Gastroesophageal sphincter (tissue), 4 donors: ENCODE measurements around the gene SETD5. TPM values are rescaled to one million over a fixed set of nuclear protein-coding genes. Genes with fewer than 3 reads are reported as not detected.
A peak's percentile ranks its signal among the peaks of the same experiment; 100 is the strongest.

Source experiments
- ATAC-seq: fragments of 150-250 bp; one replicate; pipeline ENCODE4 v1.9.1; 2016; ENCODE audit warnings: mild to moderate bottlenecking, moderate library complexity
- H3K27ac ChIP-seq, 4 donors: fragments of 200-600 bp; sonication (generic) in 3 of 4; 1 replicate in 3 of 4; 2 replicates in 1 of 4; pipeline ENCODE4 v1.5.1; 2016 to 2019
- H3K27me3 ChIP-seq: fragments of 200-600 bp; sonication (generic); one replicate; pipeline ENCODE4 v1.5.1; 2019
- H3K36me3 ChIP-seq, 2 donors: fragments of 200-600 bp; sonication (generic); one replicate each; pipeline ENCODE4 v1.5.1; 2019; ENCODE audit warnings: control low read depth in 1 of 2
- H3K4me1 ChIP-seq, 3 donors: fragments of 200-600 bp; sonication (generic); 1 replicate in 2 of 3; 2 replicates in 1 of 3; pipeline ENCODE4 v1.5.1; 2016 to 2019; ENCODE audit warnings: control low read depth in 2 of 3
- H3K4me3 ChIP-seq, 2 donors: fragments of 200-600 bp; sonication (generic); one replicate each; pipeline ENCODE4 v1.5.1; 2019; ENCODE audit warnings: mild to moderate bottlenecking in 1 of 2, moderate library complexity in 1 of 2
- H3K9me3 ChIP-seq, 3 donors: fragments of 200-600 bp; sonication (generic); one replicate each; pipeline ENCODE4 v1.5.1; 2017 to 2019; ENCODE audit warnings: control low read depth in 2 of 3
- CTCF ChIP-seq, 4 experiments: fragments of 200-600 bp in 2 of 4; fragments of 450-650 bp in 2 of 4; sonication (generic) in 1 of 4; IDR thresholded peaks; one replicate each; pipeline ENCODE4 v1.5.1; 2017 to 2019; ENCODE audit warnings: antibody characterized with exemption in 4 of 4, mild to moderate bottlenecking in 2 of 4, moderate library complexity in 2 of 4
- EP300 ChIP-seq: sonication (generic); formaldehyde crosslinking; IDR thresholded peaks from one replicate; pipeline ENCODE4 v1.6.1; 2017; ENCODE audit warnings: antibody characterized with exemption, mild to moderate bottlenecking
- POLR2A ChIP-seq, 2 donors: fragments of 450-650 bp; IDR thresholded peaks; one replicate each; pipeline ENCODE4 v1.6.1; 2017; ENCODE audit warnings: antibody characterized with exemption in 2 of 2, mild to moderate bottlenecking in 2 of 2, moderate library complexity in 1 of 2
- POLR2AphosphoS5 ChIP-seq: sonication (generic); formaldehyde crosslinking; IDR thresholded peaks from one replicate; pipeline ENCODE4 v1.6.1; 2017; ENCODE audit warnings: antibody characterized with exemption
- WGBS, 2 donors: methylation state at CpG; one replicate each; pipeline ENCODE4 v1.1.5; 2018; ENCODE audit warnings: low coverage in 1 of 2; 5-methylcytosine and 5-hydroxymethylcytosine counted together
- total RNA-seq, 4 donors: library from RNA; depleted of rRNA; stranded (reverse); fragments of >200 nt; gene quantifications; one replicate each; pipeline ENCODE4 v1.1.0, GENCODE V29; 2016

The SETD5 gene
- total RNA-seq, 4 donors from 2014 or later: 51.5 to 95.3 (median 76.8) TPM

- Histone ChIP-seq H3K27ac (peak overlapping the region in 1 of 4 donors; percentile 25), H3K4me3 (no peak overlapping the region), H3K4me1 (peaks cover 0 to 10% (median 0%) of the 10 kb centered on the region in 3 donors), H3K27me3 (no peaks in the 10 kb centered on the region), H3K36me3 (peaks cover 12 to 87% of the 10 kb centered on the region in 2 donors), H3K9me3 (no peaks in the 10 kb centered on the region)
- TF ChIP-seq CTCF (IDR thresholded peaks at IDR 0.05) (no peak), POLR2A (IDR thresholded peaks at IDR 0.05) (no peak)
- WGBS, 2 donors: 60 to 71% methylated on average over 2 of the region's 2 CpGs
- ATAC-seq: no peak
Observed at GRCh38 chr3:9385187-9386077, 12.0 kb upstream of the SETD5 start.

GRCh38 chr3:9386078-9386459 lies 11.3 kb upstream of the SETD5 start:
- H3K36me3 ChIP-seq: peaks cover 15 to 87% of the 10 kb centered on the region in 2 donors

GRCh38 chr3:9386501-9387321 lies 10.7 kb upstream of the SETD5 start:
- TF ChIP-seq EP300 (no peak), CTCF (IDR thresholded peaks at IDR 0.05) (no peak), POLR2A (IDR thresholded peaks at IDR 0.05) (no peak), POLR2AphosphoS5 (no peak)
- peaks cover 15 to 89% of the 10 kb centered on the region in 2 donors for H3K36me3 ChIP-seq
- no peak for ATAC-seq
- peak overlapping the region in 1 of 4 donors; percentile 25 for H3K27ac ChIP-seq
- H3K27me3 ChIP-seq: no peaks in the 10 kb centered on the region
- H3K4me1 ChIP-seq: peaks cover 0 to 23% (median 3%) of the 10 kb centered on the region in 3 donors
- H3K4me3 ChIP-seq: no peak overlapping the region
- WGBS, 2 donors: 25 to 57% methylated on average over 1 of the region's 1 CpG
- H3K9me3 ChIP-seq: no peaks in the 10 kb centered on the region

More at GRCh38 chr3:9386078-9386459, 11.3 kb upstream of the SETD5 start:
- no peaks in the 10 kb centered on the region for H3K9me3 ChIP-seq
- peak overlapping the region in 1 of 4 donors; percentile 25 for H3K27ac ChIP-seq
- H3K27me3 ChIP-seq: no peaks in the 10 kb centered on the region
- no peak overlapping the region for H3K4me3 ChIP-seq
- H3K4me1 ChIP-seq: peaks cover 0 to 16% (median 0%) of the 10 kb centered on the region in 3 donors
- no peak for ATAC-seq
- 46 to 71% methylated on average over 3 of the region's 3 CpGs for WGBS, 2 donors
- TF ChIP-seq CTCF (IDR thresholded peaks at IDR 0.05) (no peak), POLR2A (IDR thresholded peaks at IDR 0.05) (no peak), EP300 (no peak), POLR2AphosphoS5 (no peak)

- peaks cover under 1 to 29% (median 4%) of the 10 kb centered on the region in 3 donors for H3K4me1 ChIP-seq
- H3K27ac ChIP-seq: no peak overlapping the region
- TF ChIP-seq CTCF (IDR thresholded peaks at IDR 0.05): no peak
- TF ChIP-seq EP300: no peak
- TF ChIP-seq POLR2A (IDR thresholded peaks at IDR 0.05): no peak
- no peak for TF ChIP-seq POLR2AphosphoS5
- ATAC-seq: no peak
- H3K27me3 ChIP-seq: no peaks in the 10 kb centered on the region
- 42 to 60% methylated on average over 1 to 2 of the region's 2 CpGs for WGBS, 2 donors
- H3K9me3 ChIP-seq: no peaks in the 10 kb centered on the region
- peaks cover 15 to 89% of the 10 kb centered on the region in 2 donors for H3K36me3 ChIP-seq
- no peak overlapping the region for H3K4me3 ChIP-seq
Observed at GRCh38 chr3:9387322-9387655, 10.1 kb upstream of the SETD5 start.
